ENCODE results near the gene IRF9.

- no peak for TF ChIP-seq POLR2A (IDR thresholded peaks at IDR 0.05)
- TF ChIP-seq, protein P1, sequence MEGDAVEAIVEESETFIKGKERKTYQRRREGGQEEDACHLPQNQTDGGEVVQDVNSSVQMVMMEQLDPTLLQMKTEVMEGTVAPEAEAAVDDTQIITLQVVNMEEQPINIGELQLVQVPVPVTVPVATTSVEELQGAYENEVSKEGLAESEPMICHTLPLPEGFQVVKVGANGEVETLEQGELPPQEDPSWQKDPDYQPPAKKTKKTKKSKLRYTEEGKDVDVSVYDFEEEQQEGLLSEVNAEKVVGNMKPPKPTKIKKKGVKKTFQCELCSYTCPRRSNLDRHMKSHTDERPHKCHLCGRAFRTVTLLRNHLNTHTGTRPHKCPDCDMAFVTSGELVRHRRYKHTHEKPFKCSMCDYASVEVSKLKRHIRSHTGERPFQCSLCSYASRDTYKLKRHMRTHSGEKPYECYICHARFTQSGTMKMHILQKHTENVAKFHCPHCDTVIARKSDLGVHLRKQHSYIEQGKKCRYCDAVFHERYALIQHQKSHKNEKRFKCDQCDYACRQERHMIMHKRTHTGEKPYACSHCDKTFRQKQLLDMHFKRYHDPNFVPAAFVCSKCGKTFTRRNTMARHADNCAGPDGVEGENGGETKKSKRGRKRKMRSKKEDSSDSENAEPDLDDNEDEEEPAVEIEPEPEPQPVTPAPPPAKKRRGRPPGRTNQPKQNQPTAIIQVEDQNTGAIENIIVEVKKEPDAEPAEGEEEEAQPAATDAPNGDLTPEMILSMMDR (IDR thresholded peaks at IDR 0.05) = no peak
Observed at GRCh38 chr14:24207104-24207551, 46.1 kb downstream of the IRF9 start.
